ENCODE data around the gene CORO2B.

CORO2B gene

DNA sequence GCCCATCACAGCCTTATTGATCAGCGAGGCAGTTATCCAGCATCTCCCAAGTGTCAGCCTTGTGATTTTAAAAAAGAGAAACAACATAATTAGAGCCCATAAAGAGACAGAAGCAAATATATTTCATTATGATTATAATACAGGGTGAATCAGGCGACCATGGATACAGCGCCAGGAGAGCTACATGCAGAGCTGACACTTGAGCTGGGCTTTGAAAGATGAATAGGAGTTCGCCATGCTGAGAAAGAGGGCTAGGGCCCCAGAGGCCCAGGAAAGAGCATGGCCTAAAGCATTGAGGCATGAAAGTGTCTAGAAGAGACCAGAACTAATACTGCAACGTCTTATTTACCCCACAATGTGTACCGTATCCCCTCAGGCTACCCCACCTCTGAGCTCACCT is 4.2 kb upstream of the CORO2B start:
- DNase-seq: no peak

- DNase-seq: no peak
These were observed 2.4 kb upstream of the CORO2B start for GRCh38 chr15:68576235-68576892.

- peak in 2 of 4 experiments; percentile 9 to 12 for DNase-seq
These were observed 416 bp upstream of the CORO2B start for GRCh38 chr15:68578175-68578979.

GRCh38 chr15:68580026-68580882 is 1.5 kb downstream of the CORO2B start:
- no peak for DNase-seq

DNA sequence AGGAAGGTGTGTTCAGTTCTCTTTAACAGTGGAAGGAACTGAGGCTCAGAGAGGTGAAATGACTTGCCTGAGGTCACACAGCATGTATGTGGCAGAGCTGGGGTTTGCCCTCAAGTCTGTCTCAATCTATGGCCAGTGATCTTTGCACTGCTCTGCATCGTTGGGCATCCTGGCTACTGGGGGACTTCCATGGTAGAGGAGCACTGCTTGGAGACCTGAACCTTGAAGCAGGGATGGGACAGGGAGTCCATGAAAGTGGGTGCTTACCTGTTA is 2.0 kb downstream of the CORO2B start:
- DNase-seq: no peak

GRCh38 chr15:68581725-68582124 is 2.9 kb downstream of the CORO2B start:
- DNase-seq: no peak

GRCh38 chr15:68582236-68582635 is 3.4 kb downstream of the CORO2B start:
- DNase-seq: no peak

DNA sequence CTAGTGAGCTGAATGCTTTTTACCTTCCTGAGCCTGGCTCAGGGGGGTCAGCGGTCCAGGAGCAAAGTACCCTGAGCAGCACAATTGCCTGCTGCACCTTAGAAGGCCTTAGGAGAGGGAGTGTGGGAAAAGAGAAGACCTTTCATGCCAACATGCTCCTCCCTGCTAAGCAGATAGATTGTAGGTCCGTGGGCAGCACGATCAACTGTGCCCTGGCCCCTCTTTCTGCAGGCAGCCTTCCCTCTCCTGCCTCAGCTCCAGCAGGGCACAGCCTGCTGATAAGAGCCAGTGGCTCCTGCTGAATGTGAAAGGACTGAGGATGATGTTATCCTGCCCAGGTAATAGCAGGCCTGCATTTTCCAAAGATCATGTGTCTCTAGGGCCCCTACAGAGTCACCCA is 4.1 kb downstream of the CORO2B start:
- DNase-seq: no peak

GRCh38 chr15:68583321-68583720 is 4.5 kb downstream of the CORO2B start:
- no peak for DNase-seq

DNA sequence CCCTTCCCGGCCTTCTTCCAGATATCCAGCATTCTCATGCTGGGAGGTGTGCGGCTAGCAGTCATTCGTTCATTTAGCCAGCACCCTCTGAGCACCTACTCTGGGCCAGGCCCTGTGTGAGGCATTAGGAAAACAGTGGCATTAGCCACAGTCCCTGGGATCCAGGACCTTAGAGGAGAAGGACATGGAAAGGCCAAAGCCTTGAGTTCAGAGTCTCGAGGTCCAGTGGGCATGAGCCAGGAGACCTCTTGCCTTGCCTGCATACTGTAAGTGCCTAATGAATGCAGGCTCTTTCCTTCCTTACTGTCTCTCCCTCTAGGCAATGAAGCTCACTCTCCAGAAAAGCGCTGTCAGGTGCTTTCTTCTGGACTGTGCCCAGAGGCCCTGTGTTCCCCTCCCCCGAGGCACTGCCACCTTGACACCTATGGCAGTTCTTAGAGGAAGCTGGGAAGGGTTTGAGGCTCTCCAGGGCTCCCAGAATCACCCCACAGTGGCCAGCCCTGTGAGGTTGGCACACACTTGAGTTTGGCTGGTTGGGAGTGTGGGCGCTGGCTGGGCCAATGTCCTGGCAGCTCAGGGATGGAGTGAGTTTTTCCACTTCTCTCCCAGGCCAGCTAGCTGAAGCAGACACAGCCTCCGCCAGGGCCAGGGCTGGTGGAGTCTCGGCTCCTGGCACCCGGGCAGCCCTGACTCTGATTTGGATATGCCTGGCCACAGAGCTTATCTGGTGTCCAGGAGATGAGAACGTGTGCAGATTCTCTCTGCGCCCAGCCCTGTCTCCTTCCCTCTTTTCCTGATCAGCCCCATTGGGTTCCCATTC is 5.4 kb downstream of the CORO2B start:
- DNase-seq: no peak

DNA sequence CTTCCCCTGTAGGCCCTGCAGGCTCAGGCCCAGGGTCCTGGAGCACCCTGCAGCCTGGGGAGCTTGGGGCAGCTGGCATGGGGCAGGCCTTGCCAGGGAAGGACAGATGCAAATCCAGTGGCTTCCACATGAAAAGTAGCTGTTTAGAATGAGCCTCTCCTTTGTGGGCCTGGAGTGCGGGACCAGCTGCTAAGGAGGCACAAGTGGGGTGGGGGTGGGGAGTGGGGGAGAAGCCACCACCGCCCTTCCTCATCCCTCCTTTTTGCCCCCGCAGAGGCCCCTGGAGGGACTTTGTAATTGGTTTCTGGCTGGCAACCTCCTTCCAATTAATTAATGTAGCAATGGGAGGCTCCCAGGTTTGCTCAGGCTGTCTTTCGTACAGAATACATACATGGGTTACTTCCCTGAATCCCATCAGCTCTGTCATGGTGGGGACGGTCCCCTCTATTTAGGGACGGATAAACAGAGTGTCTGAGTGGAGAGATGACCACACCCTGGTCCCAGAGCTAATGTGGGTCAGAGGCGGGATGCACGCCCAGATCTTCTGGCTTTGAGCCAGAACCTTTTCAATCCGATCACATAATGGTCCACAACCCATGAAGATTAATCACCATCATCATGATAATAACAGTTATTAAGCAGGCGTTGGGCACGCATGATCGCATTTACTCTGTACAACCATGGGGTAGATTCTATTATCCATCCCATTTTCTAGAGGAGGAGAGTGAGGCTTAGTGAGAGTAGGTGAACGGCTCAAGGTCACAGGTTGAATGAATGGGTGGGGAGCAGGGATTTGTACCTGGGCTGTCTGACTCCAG is 6.2 kb downstream of the CORO2B start:
- no peak for DNase-seq

- no peak for DNase-seq
These were observed 6.9 kb downstream of the CORO2B start for GRCh38 chr15:68585574-68586273.

GRCh38 chr15:68586274-68586961 is 7.6 kb downstream of the CORO2B start:
- DNase-seq: no peak

DNA sequence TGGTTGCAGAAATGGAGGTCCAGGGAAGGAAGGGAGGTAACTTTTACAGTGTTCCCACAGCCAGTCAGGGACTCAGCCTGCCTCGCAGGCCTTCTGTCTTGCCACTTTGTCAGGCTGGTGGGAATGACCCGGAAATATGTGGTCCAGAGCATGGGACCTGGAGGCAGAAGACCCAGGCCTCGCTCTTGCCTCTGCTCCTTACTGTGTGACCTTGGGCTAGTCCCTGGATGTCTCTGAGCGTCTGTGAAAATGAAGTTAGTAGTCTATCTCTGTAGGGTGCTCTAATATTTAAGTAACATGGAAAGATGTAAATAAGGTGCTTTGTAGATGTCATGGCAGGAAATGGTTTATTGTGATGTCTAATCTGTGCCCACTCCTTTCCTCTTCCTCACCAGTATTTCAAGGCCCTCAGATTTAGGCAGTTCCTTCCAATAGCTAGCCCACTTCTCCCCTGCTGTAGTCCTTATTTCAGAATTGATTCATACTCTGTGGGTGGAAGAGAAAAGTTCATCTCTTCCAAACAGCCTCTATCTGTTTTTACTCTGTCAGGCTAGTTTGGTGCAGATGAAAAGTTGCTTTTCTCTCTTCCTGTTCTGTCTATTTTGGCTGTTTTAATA is 9.1 kb downstream of the CORO2B start:
- DNase-seq: no peak

DNA sequence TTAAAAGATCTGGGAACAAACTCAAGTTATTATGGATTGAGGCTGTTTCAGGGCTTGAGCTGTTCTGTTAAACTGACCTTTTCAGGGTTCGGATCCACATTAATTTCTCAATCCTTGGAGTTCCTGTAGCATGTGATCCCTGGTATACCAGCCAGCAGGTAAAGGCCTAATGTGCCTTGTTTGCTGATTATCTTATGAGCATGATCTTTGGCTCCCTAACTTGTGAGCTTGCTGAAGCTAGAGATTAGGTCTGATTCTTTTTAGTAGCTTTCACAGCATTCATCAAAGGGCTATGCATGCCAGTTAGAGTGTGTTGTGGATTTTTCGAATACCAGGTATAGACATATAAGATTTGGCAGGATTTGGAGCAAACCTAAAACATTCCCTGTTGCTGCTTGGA is 10.3 kb downstream of the CORO2B start:
- no peak for DNase-seq

- DNase-seq: no peak
These were observed 11.3 kb downstream of the CORO2B start for GRCh38 chr15:68589783-68590710.

DNA sequence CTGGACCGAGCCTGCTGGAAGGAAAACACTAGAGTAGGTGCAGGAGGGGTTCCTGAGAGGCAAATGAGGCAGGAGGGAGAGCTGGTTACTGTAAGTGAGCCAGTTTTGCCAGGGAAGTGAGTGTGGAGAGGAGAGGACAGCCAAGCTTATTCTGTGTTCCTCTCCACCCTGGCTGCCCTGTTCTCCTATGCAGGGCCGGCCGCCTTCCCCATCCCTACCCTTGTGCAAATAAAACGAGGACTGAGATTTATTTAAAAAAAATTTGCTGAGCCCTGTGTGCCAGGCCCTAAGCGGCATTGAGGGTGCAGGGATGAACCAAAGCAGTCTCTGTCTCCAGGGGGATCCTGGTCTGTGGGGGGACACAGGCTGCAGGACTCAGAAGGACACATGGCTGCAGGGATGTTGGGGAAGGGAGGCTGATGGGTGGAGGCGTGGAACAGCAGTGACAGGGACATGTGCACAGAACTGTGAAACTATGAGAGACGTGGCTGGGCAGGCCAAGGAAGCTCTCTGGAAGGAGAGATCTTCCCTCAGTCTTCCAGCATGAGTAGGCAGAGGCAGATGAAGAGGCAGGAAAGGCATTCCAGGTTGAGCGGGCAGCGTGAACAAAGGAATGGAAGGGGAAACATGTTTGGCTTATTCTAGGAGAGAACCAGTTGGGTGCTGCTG is 12.1 kb downstream of the CORO2B start:
- no peak for DNase-seq

- no peak for DNase-seq
These were observed 13.3 kb downstream of the CORO2B start for GRCh38 chr15:68592054-68592453.

DNA sequence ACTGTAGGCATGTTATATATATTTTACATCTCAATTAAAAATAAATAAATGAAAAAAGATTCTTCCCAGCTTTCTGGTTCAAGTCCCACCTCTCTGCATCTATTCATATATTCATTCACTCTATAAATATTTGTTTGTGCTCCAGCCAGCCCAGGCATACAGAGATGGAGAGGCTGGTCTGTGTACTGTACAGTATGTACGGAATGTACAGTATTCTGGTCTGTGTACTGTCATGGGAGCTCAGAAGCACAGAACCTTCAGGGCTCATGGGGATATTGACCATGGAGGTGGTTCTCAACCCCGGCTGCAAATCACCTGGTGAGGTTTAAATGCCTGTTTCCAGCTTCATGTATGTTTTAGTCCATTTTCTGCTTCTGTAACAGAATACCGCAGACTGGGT is 13.8 kb downstream of the CORO2B start:
- DNase-seq: no peak

Data from activated naive CD4-positive, alpha-beta T cell (primary cell).